Panc1 (cell line): ENCODE data around the gene TOE1.

ENCODE experiments used
- POLR2AphosphoS5 ChIP-seq: IDR thresholded peaks from 2 replicates; pipeline ENCODE4 v1.6.1; 2012; ENCODE audit warnings: mild to moderate bottlenecking, low read depth, low read length, moderate library complexity
- SIN3A ChIP-seq: IDR thresholded peaks from 2 replicates; pipeline ENCODE4 v1.6.1; 2012; ENCODE audit warnings: low read depth, mild to moderate bottlenecking, low read length, moderate library complexity, borderline replicate concordance; ENCODE audit not compliant: insufficient read depth
- TCF7L2 ChIP-seq: IDR thresholded peaks from 2 replicates; pipeline ENCODE4 v1.6.1; 2011; ENCODE audit warnings: mild to moderate bottlenecking, low read depth, low read length, inconsistent platforms
- TF ChIP-seq, protein P1 (sequence below): fragments of 450-650 bp; IDR thresholded peaks from 2 replicates; pipeline ENCODE4 v1.5.1; 2017; ENCODE audit warnings: mild to moderate bottlenecking
- TF ChIP-seq, protein P2 (sequence below), 2 experiments: IDR thresholded peaks; 2 replicates each; pipeline ENCODE4 v1.6.1; 2011 to 2012; ENCODE audit warnings: low read depth in 2 of 2, control low read depth in 1 of 2, low read length in 1 of 2, mild to moderate bottlenecking in 1 of 2, moderate library complexity in 1 of 2; ENCODE audit not compliant: insufficient read depth in 1 of 2

DNA sequence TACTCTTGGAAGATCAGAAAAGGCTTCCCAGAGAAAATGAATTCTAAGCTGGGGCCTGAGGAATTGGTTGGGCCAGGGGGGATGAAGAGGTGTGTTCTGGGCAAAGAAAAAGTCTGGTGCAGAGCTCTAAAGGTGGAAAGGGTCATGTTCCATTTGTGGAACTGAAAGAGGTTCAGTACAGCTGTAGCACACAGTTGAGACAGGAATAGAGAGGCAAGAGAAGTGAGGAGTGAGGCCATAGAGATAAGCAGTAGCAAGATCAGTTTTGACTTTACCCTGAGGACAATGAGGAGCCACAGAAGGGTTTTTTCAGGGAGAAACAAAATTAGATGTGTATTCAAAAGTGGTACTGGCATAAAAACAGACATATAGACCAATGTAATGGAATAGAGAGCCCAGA lies 30.6 kb downstream of the TOE1 start:
- TF ChIP-seq, protein P1, sequence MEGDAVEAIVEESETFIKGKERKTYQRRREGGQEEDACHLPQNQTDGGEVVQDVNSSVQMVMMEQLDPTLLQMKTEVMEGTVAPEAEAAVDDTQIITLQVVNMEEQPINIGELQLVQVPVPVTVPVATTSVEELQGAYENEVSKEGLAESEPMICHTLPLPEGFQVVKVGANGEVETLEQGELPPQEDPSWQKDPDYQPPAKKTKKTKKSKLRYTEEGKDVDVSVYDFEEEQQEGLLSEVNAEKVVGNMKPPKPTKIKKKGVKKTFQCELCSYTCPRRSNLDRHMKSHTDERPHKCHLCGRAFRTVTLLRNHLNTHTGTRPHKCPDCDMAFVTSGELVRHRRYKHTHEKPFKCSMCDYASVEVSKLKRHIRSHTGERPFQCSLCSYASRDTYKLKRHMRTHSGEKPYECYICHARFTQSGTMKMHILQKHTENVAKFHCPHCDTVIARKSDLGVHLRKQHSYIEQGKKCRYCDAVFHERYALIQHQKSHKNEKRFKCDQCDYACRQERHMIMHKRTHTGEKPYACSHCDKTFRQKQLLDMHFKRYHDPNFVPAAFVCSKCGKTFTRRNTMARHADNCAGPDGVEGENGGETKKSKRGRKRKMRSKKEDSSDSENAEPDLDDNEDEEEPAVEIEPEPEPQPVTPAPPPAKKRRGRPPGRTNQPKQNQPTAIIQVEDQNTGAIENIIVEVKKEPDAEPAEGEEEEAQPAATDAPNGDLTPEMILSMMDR, result no peak
- no peak for TF ChIP-seq SIN3A
- TF ChIP-seq TCF7L2, result no peak
- no peak for TF ChIP-seq POLR2AphosphoS5
- TF ChIP-seq, protein P2, sequence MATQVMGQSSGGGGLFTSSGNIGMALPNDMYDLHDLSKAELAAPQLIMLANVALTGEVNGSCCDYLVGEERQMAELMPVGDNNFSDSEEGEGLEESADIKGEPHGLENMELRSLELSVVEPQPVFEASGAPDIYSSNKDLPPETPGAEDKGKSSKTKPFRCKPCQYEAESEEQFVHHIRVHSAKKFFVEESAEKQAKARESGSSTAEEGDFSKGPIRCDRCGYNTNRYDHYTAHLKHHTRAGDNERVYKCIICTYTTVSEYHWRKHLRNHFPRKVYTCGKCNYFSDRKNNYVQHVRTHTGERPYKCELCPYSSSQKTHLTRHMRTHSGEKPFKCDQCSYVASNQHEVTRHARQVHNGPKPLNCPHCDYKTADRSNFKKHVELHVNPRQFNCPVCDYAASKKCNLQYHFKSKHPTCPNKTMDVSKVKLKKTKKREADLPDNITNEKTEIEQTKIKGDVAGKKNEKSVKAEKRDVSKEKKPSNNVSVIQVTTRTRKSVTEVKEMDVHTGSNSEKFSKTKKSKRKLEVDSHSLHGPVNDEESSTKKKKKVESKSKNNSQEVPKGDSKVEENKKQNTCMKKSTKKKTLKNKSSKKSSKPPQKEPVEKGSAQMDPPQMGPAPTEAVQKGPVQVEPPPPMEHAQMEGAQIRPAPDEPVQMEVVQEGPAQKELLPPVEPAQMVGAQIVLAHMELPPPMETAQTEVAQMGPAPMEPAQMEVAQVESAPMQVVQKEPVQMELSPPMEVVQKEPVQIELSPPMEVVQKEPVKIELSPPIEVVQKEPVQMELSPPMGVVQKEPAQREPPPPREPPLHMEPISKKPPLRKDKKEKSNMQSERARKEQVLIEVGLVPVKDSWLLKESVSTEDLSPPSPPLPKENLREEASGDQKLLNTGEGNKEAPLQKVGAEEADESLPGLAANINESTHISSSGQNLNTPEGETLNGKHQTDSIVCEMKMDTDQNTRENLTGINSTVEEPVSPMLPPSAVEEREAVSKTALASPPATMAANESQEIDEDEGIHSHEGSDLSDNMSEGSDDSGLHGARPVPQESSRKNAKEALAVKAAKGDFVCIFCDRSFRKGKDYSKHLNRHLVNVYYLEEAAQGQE (IDR thresholded peaks at IDR 0.05; ENCODE audit: insufficient read depth in 1 of 2, low read depth in 2 of 2, low read length in 1 of 2), result no peak
